Motor neuron (in vitro differentiated cells): ENCODE data around the gene C3orf18. TPM values are rescaled to one million over a fixed set of nuclear protein-coding genes. Genes with fewer than 3 reads are reported as not detected.

ENCODE experiments used
- ATAC-seq, 8 experiments: fragments of 200-7000 bp; cut with Tn5 transposase; replicated peaks in 6 of 8; 2 replicates each; pipeline ENCODE4 v1.8.0; 2021; ENCODE audit warnings: mild to moderate bottlenecking in 8 of 8, moderate library complexity in 8 of 8
- H3K27ac ChIP-seq, 2 donors: fragments of 250-450 bp; sonication (Bioruptor Pico); 2 replicates each; pipeline ENCODE4 v1.9.0; 2021; ENCODE audit warnings: antibody characterized with exemption in 2 of 2, mild to moderate bottlenecking in 2 of 2, moderate library complexity in 1 of 2
- H3K4me1 ChIP-seq, 2 donors: fragments of 250-450 bp; sonication (Bioruptor Pico); replicated peaks in 1 of 2; 2 replicates each; pipeline ENCODE4 v1.6.1; 2021; ENCODE audit warnings: antibody characterized with exemption in 2 of 2, mild to moderate bottlenecking in 2 of 2, moderate library complexity in 1 of 2
- H3K4me3 ChIP-seq, 5 donors: fragments of 250-450 bp; sonication (Bioruptor Pico); 2 replicates each; pipeline ENCODE4 v1.9.0; 2021; ENCODE audit warnings: antibody characterized with exemption in 5 of 5, mild to moderate bottlenecking in 5 of 5, moderate library complexity in 4 of 5
- WGBS, 10 experiments: fragments of 450-650 bp; shearing (Covaris generic); methylation state at CpG; one replicate each; pipeline ENCODE4 v1.0.0; 2022; 5-methylcytosine and 5-hydroxymethylcytosine counted together
- in situ Hi-C, 9 experiments: fragments of 400-800 bp; cut with MboI; loops; one replicate each; pipeline ENCODE4 v1.15.0; 2021; ENCODE audit warnings: low sequenced_read_pairs in 9 of 9, low pct_unique_long_range_greater_than_20kb in 2 of 9; ENCODE audit not compliant: unreplicated experiment in 9 of 9
- total RNA-seq, 8 experiments: library from RNA; unstranded; fragments of 300-600 nt; gene quantifications; 2 replicates each; pipeline versions ENCODE4 v1.2.3 to v1.2.4, GENCODE V29; 2022

The C3orf18 gene
- total RNA-seq, 8 experiments from 2014 or later, result 7.4 to 12.3 (median 10.7) TPM

GRCh38 chr3:50571486-50571885 is 3.9 kb upstream of the C3orf18 start:
- H3K27ac ChIP-seq, result no peak overlapping the region
- in situ Hi-C loops, result loop anchor here in 1 of 9 experiments (5.0 kb wide), 1 partner anchor 41 kb away; the partner anchor contains the start of gene CISH
- WGBS, 10 experiments, result 67 to 100% (median 100%) methylated on average over 1 of the region's 4 CpGs; no CpG with 5 or more reads in 7 of the 10 experiments
- ATAC-seq, result no peak
- no peak overlapping the region for H3K4me3 ChIP-seq
- H3K4me1 ChIP-seq, result peaks cover 12 to 14% of the 10 kb centered on the region in 2 donors

GRCh38 chr3:50570508-50571279 is 3.1 kb upstream of the C3orf18 start:
- peaks cover 12 to 14% of the 10 kb centered on the region in 2 donors for H3K4me1 ChIP-seq
- peak overlapping the region; percentile 58 to 81 (median 68) for H3K4me3 ChIP-seq
- WGBS, 10 experiments, result 34 to 88% (median 75%) methylated on average over 1 to 5 of the region's 5 CpGs; no CpG with 5 or more reads in 1 of the 10 experiments
- no peak for ATAC-seq
- H3K27ac ChIP-seq, result no peak overlapping the region
- in situ Hi-C loops, result loop anchor here in 1 of 9 experiments (5.0 kb wide), 1 partner anchor 42 kb away; the partner anchor contains the start of gene CISH

- in situ Hi-C loops, result no loop called here
- 0 to 1% (median 0%) methylated on average over 1 to 15 of the region's 55 CpGs; no CpG with 5 or more reads in 5 of the 10 experiments for WGBS, 10 experiments
- peak; percentile 76 to 88 (median 80) for ATAC-seq
- peak within 1 kb of the TSS; percentile 94 to 96 for H3K27ac ChIP-seq
- H3K4me3 ChIP-seq, result peak within 1 kb of the TSS; percentile 58 to 81 (median 68)
- H3K4me1 ChIP-seq, result peaks cover 12 to 14% of the 10 kb centered on the region in 2 donors
Observed at GRCh38 chr3:50568947-50569749, 1.6 kb upstream of the C3orf18 start, which contains the start of gene HEMK1. Gene HEMK1, plus strand, starts transcription at chr3:50569522. Its CDS starts 1,583 bp downstream, at chr3:50571105.

GRCh38 chr3:50567011-50567385 is 549 bp downstream of the C3orf18 start:
- in situ Hi-C loops, result no loop called here
- ATAC-seq, result peak in 2 of 8 experiments; percentile 3 to 4
- H3K4me3 ChIP-seq, result peak overlapping the region; percentile 40 to 81 (median 57)
- 0 to 60% (median 0%) methylated on average over 1 to 4 of the region's 11 CpGs; no CpG with 5 or more reads in 7 of the 10 experiments for WGBS, 10 experiments
- peaks cover 12 to 14% of the 10 kb centered on the region in 2 donors for H3K4me1 ChIP-seq
- no peak overlapping the region for H3K27ac ChIP-seq

- no peak for ATAC-seq
- Histone ChIP-seq H3K4me1 (peaks cover 7 to 8% of the 10 kb centered on the region in 2 donors), H3K4me3 (no peak overlapping the region), H3K27ac (no peak overlapping the region)
- in situ Hi-C loops, result no loop called here
- WGBS, 10 experiments, result 20 to 100% (median 82%) methylated on average over 1 of the region's 1 CpG; no CpG with 5 or more reads in 6 of the 10 experiments
Observed at GRCh38 chr3:50564321-50564720, 3.2 kb downstream of the C3orf18 start.

GRCh38 chr3:50563867-50564266 is 3.7 kb downstream of the C3orf18 start:
- H3K4me1 ChIP-seq, result peaks cover 7 to 8% of the 10 kb centered on the region in 2 donors
- 67 to 100% (median 100%) methylated on average over 1 of the region's 2 CpGs; no CpG with 5 or more reads in 6 of the 10 experiments for WGBS, 10 experiments
- no peak overlapping the region for H3K4me3 ChIP-seq
- no peak for ATAC-seq
- in situ Hi-C loops, result no loop called here
- H3K27ac ChIP-seq, result no peak overlapping the region

GRCh38 chr3:50562861-50563260 is 4.7 kb downstream of the C3orf18 start:
- Histone ChIP-seq H3K4me3 (no peak overlapping the region), H3K27ac (no peak overlapping the region), H3K4me1 (peaks cover 2 to 5% of the 10 kb centered on the region in 2 donors)
- ATAC-seq, result no peak
- WGBS, 10 experiments, result 100% methylated on average over 1 of the region's 2 CpGs; no CpG with 5 or more reads in 9 of the 10 experiments
- in situ Hi-C loops, result no loop called here

GRCh38 chr3:50559702-50560101 is 7.8 kb downstream of the C3orf18 start:
- peak in 4 of 8 experiments; percentile 15 to 78 (median 69) for ATAC-seq
- Histone ChIP-seq H3K4me1 (no peaks in the 10 kb centered on the region), H3K27ac (no peak overlapping the region), H3K4me3 (no peak overlapping the region)
- in situ Hi-C loops, result loop anchor here in 2 of 9 experiments (10.0 kb wide), 1 partner anchor 215 kb away; the partner anchor contains the start of genes RASSF1 (in 2 of the 2) and ZMYND10 (in 2 of the 2)

GRCh38 chr3:50557915-50558314 is 9.6 kb downstream of the C3orf18 start:
- in situ Hi-C loops, result loop anchor here in 2 of 9 experiments (10.0 kb wide), 1 partner anchor 213 kb away; the partner anchor contains the start of genes RASSF1 (in 2 of the 2) and ZMYND10 (in 2 of the 2)
- ATAC-seq, result peak in 5 of 8 experiments; percentile 17 to 83 (median 68)
- Histone ChIP-seq H3K27ac (no peak overlapping the region), H3K4me3 (no peak overlapping the region), H3K4me1 (no peaks in the 10 kb centered on the region)
- 0 to 40% methylated on average over 1 to 2 of the region's 7 CpGs; no CpG with 5 or more reads in 8 of the 10 experiments for WGBS, 10 experiments

- no peak overlapping the region for H3K27ac ChIP-seq
- in situ Hi-C loops, result loop anchor here in 2 of 9 experiments (10.0 kb wide), 1 partner anchor 212 kb away; the partner anchor contains the start of genes RASSF1 (in 2 of the 2) and ZMYND10 (in 2 of the 2)
- no peak overlapping the region for H3K4me3 ChIP-seq
- H3K4me1 ChIP-seq, result no peaks in the 10 kb centered on the region
- 0% methylated on average over 1 of the region's 8 CpGs; no CpG with 5 or more reads in 9 of the 10 experiments for WGBS, 10 experiments
- no peak for ATAC-seq
Observed at GRCh38 chr3:50557106-50557505, 10.4 kb downstream of the C3orf18 start.

- WGBS, 10 experiments, result 0 to 79% (median 47%) methylated on average over 2 to 4 of the region's 5 CpGs; no CpG with 5 or more reads in 6 of the 10 experiments
- in situ Hi-C loops, result loop anchor here in 2 of 9 experiments (10.0 kb wide), 1 partner anchor 210 kb away; the partner anchor contains the start of genes RASSF1 (in 2 of the 2) and ZMYND10 (in 2 of the 2)
Observed at GRCh38 chr3:50554553-50554952, 13.0 kb downstream of the C3orf18 start.

GRCh38 chr3:50552598-50552997 is 14.9 kb downstream of the C3orf18 start:
- Histone ChIP-seq H3K4me1 (peaks cover 8 to 11% of the 10 kb centered on the region in 2 donors), H3K27ac (no peak overlapping the region), H3K4me3 (no peak overlapping the region)
- WGBS, 10 experiments, result 59 to 100% (median 60%) methylated on average over 1 to 8 of the region's 9 CpGs; no CpG with 5 or more reads in 6 of the 10 experiments
- ATAC-seq, result no peak
- in situ Hi-C loops, result loop anchor here in 2 of 9 experiments (10.0 kb wide), 1 partner anchor 208 kb away; the partner anchor contains the start of genes RASSF1 (in 2 of the 2) and ZMYND10 (in 2 of the 2)

More at GRCh38 chr3:50554553-50554952, 13.0 kb downstream of the C3orf18 start:
- Histone ChIP-seq H3K27ac (no peak overlapping the region), H3K4me1 (peaks cover 7 to 10% of the 10 kb centered on the region in 2 donors), H3K4me3 (no peak overlapping the region)
- ATAC-seq, result no peak
